Measurements from ENCODE around the gene TOR1AIP2. TPM values are rescaled to one million over a fixed set of nuclear protein-coding genes. Genes with fewer than 3 reads are reported as not detected.

TOR1AIP2 gene
- total RNA-seq, 1 experiment from 2014 or later, result 142 TPM

GRCh38 chr1:179925302-179925701, 47.7 kb upstream of the TOR1AIP2 start:
- H4K20me1 ChIP-seq (ENCODE audit: insufficient read depth), result no peaks in the 10 kb centered on the region
- ChIA-PET CTCF (no interaction called here), POLR2A (ENCODE audit: unreplicated experiment) (no interaction called here)
- no TSS peak for BruUV-seq (replicated peaks)
- H3K27ac ChIP-seq, result no peak overlapping the region
- intact Hi-C loops (cut with micrococcal nuclease; ENCODE audit: unreplicated experiment), result no loop called here
- H3K9me3 ChIP-seq (ENCODE audit: insufficient read depth, low read depth), result no peaks in the 10 kb centered on the region
- no peak overlapping the region for H3K4me3 ChIP-seq
- H3K79me2 ChIP-seq (ENCODE audit: low read depth), result no peaks in the 10 kb centered on the region
- H3K36me3 ChIP-seq (ENCODE audit: low read depth), result no peaks in the 10 kb centered on the region
- no peak for TF ChIP-seq EZH2 (IDR thresholded peaks at IDR 0.05; ENCODE audit: low read depth)
- TF ChIP-seq CTCF (conservative IDR thresholded peaks at IDR 0.05), result no peak
- no peak overlapping the region for H2AFZ ChIP-seq
- peaks cover 17% of the 10 kb centered on the region for H3K4me1 ChIP-seq (replicated peaks; ENCODE audit: insufficient read depth)
- no peaks in the 10 kb centered on the region for H3K27me3 ChIP-seq (ENCODE audit: insufficient read depth, low read depth)
- H3K4me2 ChIP-seq, result no peak overlapping the region
- DNase-seq, result no peak
- no peaks in the 10 kb centered on the region for H3K9me2 ChIP-seq (ENCODE audit: insufficient read depth)
- peaks cover 14% of the 10 kb centered on the region for H3F3A ChIP-seq (ENCODE audit: insufficient read depth, low read depth)

DNA sequence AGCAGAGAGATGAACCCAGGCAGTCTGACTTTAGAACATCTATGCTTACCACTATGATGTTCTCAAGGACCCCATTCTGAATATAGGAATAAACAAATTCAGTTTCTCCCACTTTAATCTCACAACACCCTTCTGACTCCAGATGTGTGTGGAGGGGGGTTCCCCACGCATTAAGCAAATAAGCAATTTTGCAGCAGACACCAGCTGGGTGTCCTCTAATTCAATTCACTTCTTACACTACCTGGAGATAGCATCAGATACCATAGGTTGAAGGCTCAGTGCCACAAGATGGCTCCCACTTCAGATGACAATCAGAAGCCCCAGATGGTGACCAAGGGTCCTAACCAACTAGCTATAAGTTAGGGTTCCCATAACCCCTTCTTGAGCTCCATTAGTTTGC, 46.7 kb upstream of the TOR1AIP2 start:
- Histone ChIP-seq H3K4me2 (no peak overlapping the region), H3K79me2 (ENCODE audit: low read depth) (no peaks in the 10 kb centered on the region), H2AFZ (no peak overlapping the region), H3K9me3 (ENCODE audit: insufficient read depth, low read depth) (no peaks in the 10 kb centered on the region), H3K9me2 (ENCODE audit: insufficient read depth) (no peaks in the 10 kb centered on the region), H3F3A (ENCODE audit: insufficient read depth, low read depth) (peaks cover 14% of the 10 kb centered on the region), H3K36me3 (ENCODE audit: low read depth) (no peaks in the 10 kb centered on the region), H4K20me1 (ENCODE audit: insufficient read depth) (0 out of 2 replicates have a peak, but pooled peaks cover 3% of the 10 kb centered on the region), H3K27me3 (ENCODE audit: insufficient read depth, low read depth) (no peaks in the 10 kb centered on the region), H3K4me3 (no peak overlapping the region), H3K27ac (no peak overlapping the region), H3K4me1 (replicated peaks; ENCODE audit: insufficient read depth) (peaks cover 17% of the 10 kb centered on the region)
- ChIA-PET POLR2A (ENCODE audit: unreplicated experiment) (no interaction called here), CTCF (interaction anchor here (0.5 to 0.6 kb wide), 2 partner anchors 28 to 1540 kb away, joined by 3 read pairs; no protein-coding TSS in a partner anchor)
- intact Hi-C loops (cut with micrococcal nuclease; ENCODE audit: unreplicated experiment), result no loop called here
- no peak for TF ChIP-seq CTCF (conservative IDR thresholded peaks at IDR 0.05)
- no peak for TF ChIP-seq EZH2 (IDR thresholded peaks at IDR 0.05; ENCODE audit: low read depth)
- DNase-seq, result no peak
- no TSS peak for BruUV-seq (replicated peaks)

- no peak for TF ChIP-seq EZH2 (IDR thresholded peaks at IDR 0.05; ENCODE audit: low read depth)
- no peak for TF ChIP-seq CTCF (conservative IDR thresholded peaks at IDR 0.05)
- Histone ChIP-seq H4K20me1 (ENCODE audit: insufficient read depth) (0 out of 2 replicates have a peak, but pooled peaks cover 3% of the 10 kb centered on the region), H3K27ac (no peak overlapping the region), H3K27me3 (ENCODE audit: insufficient read depth, low read depth) (no peaks in the 10 kb centered on the region), H3K9me2 (ENCODE audit: insufficient read depth) (no peaks in the 10 kb centered on the region), H3K4me3 (no peak overlapping the region), H3K9me3 (ENCODE audit: insufficient read depth, low read depth) (no peaks in the 10 kb centered on the region), H3K79me2 (ENCODE audit: low read depth) (no peaks in the 10 kb centered on the region), H3K36me3 (ENCODE audit: low read depth) (no peaks in the 10 kb centered on the region), H3K4me2 (no peak overlapping the region), H2AFZ (no peak overlapping the region), H3K4me1 (replicated peaks; ENCODE audit: insufficient read depth) (peaks cover 17% of the 10 kb centered on the region), H3F3A (ENCODE audit: insufficient read depth, low read depth) (peaks cover 14% of the 10 kb centered on the region)
- POLR2A ChIA-PET (ENCODE audit: unreplicated experiment), result no interaction called here
- no peak for DNase-seq
- CTCF ChIA-PET, result no interaction called here
- intact Hi-C loops (cut with micrococcal nuclease; ENCODE audit: unreplicated experiment), result no loop called here
- no TSS peak for BruUV-seq (replicated peaks)
Observed at GRCh38 chr1:179923029-179923428, 45.4 kb upstream of the TOR1AIP2 start.

All from PC-9 (cell line).